T follicular helper cell (primary cell): ENCODE results near the gene PLA2G7.
"Not testable (repeated sequence)": the region's sequence is repeated elsewhere in the genome, so short reads cannot be mapped to it uniquely, and the experiment has no call there.

Source experiments
- DNase-seq: peaks from one replicate; pipeline ENCODE4 v3.0.0-alpha.2; 2020; ENCODE audit warnings: low read depth
- total RNA-seq, 2 experiments: gene quantifications; one replicate each; lab custom pipeline; 2026; lab: John Stamatoyannopoulos, UW

PLA2G7 gene
- 0 reads per million in 2 experiments for total RNA-seq

DNA sequence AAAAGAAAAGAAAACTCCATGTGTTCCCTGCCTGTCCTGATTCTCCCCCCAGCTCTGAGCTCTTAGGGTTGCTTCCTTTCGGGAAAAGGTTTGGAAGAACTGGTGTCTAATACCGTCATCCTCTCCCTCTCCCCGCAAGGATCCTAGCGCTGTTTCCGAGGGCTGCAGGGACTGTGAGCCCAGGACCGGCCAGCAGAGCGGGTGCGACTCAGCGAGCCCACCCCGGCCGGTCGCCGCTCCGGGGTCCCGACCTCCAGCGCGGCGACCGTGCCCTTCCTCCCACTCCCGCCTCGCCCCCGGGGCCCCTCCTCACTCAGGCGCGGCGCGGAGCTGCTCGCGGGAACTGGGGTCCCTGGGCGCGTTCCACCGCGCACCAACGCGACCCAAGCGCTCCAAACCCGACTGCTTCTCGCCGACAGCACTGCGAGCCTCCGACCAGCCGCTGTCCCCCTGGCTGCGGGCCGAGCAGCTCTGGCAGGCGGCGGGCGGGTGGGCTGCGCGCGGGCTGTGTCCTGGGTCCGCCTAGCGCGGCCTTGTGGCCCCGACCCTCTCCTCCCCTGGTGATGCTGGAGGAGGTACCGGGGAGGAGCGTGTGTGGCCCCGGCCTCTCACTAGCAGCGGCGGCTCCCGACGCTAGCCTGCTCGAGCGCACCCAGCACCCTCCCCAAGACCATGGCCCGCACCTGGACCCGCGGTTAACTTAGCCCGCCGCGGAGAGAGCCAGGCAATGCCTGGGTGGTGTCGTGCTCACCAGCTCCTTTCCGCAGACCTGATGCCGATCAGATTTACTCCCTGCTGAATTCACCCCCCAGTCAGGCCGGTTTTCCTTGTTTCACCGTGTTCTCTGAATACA is at the start of gene PLA2G7:
PLA2G7 (minus strand) TSS at position 509 of the 853 bp plus-strand sequence. CDS start 12,484 bp downstream, outside the sequence.
- no peak for DNase-seq

GRCh38 chr6:46784535-46784934 is 49.4 kb upstream of the PLA2G7 start:
- DNase-seq = no peak

DNA sequence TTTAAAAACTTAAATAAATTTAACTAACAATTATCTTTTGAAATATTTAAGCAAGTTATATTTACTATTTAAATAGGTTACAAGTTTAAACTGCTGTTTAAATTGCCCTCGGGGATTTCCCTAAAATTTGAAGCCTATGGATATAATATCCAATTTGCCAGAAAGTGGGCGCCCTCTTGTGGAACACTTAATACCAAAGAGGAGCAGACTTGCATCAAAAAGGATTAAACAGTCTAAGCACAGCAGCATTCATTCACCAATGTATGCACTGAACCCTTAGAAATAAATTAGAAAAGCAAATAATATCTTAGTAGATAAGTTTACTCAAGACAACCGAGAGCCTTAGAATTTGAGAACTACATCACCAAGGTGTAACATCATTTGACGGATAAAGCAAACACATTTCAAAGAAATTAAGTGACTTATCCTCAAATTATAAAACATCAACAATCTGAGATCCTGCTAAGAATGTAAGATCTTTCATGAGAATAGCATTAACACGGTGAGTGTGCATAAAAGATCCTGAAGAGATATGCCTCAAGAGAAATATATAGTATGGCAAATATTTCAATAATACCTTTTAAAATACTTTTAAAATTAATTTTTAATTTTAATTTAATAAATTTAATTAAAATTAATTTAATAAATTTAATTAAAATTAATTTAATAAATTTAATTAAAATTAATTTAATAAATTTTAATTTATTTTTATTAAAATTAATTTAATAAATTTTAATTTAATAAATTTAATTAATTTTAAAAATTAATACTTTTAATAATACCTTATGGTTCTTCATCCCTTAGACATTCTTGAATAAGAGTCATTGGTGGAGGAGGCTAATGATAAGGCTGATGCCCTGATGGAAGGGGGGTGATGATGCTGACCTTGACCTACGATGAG is 46.6 kb upstream of the PLA2G7 start:
- no peak for DNase-seq

DNA sequence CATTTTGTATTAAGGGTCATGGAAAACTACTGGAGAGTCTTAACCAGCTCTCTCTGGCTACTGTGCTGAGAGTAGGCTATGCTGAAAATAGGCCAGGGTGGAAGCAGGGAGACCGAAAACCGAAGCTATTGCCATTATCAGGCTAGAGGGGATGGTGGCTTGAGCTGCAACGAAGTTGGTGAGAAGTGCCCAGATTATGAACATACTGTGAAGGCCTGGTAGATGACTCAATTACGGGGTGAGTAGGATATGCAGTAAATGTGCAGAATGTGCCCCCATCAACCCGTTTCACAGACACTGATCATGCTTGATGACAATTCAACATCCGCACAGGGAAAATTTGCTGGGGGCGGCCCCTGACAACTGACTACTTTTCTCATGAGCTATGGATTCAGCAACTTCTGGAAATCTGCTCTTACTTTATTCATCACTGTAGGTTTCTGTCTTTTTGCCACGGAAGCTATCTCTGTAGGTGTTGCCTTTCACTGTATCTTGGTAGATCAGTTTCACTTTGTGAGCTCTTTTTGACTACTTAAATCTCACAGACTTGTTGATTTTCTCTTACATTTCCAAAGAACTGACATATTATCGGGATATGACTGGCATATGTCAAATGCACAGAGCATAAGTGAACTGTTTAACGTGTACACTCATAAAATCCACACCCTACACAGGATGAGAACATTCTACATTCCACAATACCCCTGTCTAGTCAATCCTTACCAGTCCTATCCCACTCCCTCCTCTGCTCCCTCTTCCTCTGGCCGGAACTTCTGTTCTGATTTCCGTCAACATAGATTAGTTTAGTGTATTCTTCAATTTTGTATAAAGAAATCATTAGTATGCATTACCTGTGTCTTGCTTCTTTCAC is 42.5 kb upstream of the PLA2G7 start:
- DNase-seq = no peak

DNA sequence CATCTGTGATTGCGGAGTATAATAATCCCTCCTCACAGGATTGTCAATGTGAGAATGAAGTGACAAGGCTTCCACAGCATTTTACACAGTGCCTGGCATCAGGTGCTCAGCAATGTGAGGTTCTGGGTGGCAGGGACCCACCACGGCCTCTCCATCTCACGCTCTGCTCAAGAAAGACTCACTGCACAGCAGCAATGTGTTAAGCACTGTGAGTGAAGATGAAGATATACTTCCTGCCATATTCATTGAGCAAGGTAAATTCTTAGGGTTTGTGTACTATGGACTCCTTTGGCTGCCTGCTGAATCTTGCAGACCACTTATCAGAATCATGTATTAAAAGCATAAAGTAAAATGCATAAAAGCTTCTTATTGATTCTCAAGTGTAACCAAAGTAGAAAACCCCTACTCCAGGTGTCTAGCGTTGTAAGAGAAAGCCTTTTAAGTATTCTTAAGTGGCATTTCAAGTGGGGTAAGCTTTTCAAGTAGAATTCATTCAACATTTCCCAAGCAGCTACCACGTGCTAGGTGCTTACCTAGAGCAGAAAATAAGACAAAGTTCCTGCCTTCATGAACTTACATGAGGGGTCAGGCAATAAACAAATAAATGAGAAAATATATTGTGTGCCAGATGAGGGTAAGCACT is 41.0 kb upstream of the PLA2G7 start:
- no peak for DNase-seq

- DNase-seq = not testable (repeated sequence)
These were observed 39.6 kb upstream of the PLA2G7 start for GRCh38 chr6:46774736-46775135.

DNA sequence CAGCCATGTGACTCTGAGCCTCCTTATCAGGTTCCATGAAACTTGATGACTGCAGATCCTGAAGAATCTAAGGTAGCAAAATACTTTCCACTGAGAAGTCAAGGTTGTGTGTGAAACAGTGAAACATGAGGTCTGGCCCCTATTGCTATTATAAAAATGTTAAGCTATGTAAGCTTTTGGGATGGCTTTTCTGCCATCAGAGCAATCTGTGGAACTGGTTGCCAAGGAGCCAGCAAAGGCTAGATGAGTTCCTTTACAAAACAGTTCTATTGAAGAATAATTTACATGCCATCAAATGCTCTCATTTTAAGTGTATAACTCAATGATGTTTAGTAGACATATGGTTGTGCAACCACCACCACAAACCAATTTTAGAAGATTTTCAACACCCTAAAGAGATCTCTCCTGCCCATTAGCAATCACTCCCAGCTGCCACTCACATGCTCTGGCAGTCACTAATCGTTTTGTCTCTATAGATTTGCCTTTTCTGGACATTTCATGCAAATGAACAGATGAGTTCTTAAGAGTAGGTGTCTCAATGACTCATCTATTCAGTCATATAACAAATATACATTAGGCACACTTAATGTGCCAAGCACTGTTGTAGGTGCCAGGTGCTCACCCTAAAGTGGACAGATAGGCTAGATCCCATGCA is 38.2 kb upstream of the PLA2G7 start:
- no peak for DNase-seq

GRCh38 chr6:46772762-46773161 is 37.6 kb upstream of the PLA2G7 start:
- no peak for DNase-seq

DNA sequence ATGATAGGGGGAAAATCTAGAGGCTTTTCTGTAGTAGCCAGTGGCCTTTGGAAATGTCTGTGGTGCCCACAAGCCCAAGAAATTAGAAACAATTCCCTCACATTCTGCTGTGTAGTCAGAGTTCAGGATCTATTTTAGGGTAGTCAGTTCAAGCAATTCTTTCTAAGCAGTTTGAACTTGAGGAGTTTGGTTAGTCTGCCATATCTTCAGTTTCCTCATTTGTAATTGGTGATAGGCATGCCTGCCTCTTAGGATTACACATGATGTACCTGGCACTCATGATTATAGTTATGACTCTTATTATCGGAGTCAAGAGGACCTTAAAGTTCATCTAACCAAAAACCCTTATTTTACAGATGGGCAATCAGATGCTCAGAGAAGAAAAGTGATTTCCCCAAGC is 36.8 kb upstream of the PLA2G7 start:
- DNase-seq = no peak

DNA sequence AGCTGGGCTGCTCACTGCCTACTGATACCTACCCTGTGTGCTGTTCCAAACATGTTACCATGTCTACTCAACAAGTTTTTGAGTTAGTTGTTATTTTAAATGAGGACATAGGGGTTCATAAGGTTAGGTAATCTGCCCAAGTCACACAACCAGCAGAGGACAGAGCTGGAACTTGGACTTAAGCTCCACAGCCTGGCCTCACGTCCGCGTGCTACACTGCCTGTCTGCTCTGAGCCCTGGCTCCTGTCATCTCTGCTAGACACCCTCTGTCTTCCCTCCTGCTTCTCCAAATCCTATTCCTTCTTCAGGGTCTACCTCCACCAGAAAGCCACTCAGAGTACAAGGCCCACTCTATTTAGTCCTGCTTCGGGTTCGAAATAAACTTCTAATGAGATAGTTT is 29.8 kb upstream of the PLA2G7 start:
- no peak for DNase-seq

GRCh38 chr6:46764280-46764679 is 29.1 kb upstream of the PLA2G7 start:
- not testable (repeated sequence) for DNase-seq

DNA sequence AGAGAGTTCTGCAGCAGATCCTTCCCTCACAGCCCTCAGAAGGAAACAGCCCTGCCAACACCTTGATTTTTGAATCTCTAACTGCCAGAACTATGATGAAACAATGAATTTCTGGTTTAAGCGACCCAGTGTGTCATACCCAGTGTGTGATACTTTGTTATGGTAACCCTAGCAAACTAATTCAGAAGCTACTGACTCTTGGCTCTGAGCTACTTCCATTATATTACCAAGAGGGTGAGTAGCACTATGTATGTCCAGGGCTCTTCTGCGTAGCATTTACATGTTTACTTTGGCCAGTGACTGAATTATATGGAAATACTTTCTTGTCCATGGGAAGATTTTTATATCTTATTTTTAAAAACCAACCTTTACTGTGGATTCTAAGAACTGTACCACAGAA is 28.3 kb upstream of the PLA2G7 start:
- DNase-seq = no peak

DNA sequence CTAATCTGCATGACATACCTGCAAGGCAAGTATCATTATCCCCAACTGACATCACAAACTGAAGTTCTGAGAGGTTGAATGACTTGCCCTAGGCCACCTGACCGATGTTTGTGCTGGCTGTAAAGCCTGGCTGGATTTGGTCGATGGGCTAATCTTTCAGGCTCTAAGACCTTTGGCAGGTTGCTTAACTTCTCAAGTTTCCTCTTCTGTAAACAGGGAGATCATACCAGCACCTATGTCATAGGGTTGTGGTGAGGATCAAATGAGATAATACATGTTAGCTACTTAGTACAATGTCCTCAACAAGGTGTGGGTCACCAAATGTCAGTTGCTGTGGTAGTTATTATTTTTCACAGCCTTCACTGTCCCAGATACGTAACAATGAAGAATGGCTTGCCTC is 25.8 kb upstream of the PLA2G7 start:
- DNase-seq = no peak

- DNase-seq = no peak
These were observed 24.0 kb upstream of the PLA2G7 start for GRCh38 chr6:46758960-46759753.

DNA sequence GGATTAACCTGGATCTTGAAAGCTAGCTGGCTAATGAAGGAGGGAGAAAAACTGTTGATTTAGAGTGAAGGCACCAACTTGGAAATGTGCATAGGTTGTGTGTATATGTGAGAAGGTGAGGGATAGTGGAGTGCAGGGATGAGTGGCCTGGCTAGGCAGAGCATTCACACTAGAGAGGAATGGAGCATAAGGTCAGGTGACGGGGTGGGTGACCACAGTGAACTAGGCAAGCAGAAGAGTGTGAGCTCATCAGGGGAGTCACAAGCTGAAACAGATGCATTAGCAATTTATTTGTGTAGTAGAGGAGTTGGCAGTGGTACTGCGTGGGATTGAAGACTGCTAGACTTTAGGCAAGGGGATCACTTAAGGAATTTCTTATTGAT is 22.0 kb upstream of the PLA2G7 start:
- no peak for DNase-seq

DNA sequence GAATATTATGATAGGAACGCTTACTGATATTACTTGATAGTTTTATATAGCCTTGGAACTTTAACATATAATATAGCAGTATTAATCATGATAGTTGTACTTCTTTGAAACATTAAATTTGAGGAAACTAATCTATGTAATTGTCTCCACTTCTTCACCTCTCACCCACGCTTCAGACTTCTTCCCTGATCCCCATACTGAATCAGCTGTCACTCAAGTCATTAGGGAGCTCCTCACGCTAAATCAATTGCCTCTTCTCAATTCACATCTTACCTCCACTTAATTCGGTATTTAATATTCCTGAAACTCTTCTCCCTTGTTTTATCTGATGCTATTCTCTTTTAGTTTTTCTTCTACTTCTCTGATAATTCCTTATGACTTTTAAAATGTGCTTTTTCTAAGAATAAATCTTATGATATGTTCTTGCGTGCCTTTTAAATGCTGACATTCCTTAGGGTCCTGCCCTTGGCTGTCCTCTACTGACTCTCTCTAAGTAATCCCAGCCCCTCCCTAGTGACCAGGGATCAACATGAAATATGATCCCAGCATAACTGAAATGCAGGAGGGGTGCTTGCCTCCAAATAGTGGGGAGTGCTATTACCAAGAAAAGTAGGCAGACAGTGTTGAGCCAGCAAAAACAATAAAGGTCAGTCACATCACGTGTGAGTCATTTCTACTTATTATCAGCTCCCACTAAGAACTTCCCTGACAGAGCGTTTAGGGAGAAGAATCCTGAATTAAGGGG is 21.5 kb upstream of the PLA2G7 start:
- DNase-seq = no peak

- DNase-seq = no peak
These were observed 20.7 kb upstream of the PLA2G7 start for GRCh38 chr6:46755865-46756264.

GRCh38 chr6:46751658-46752057 is 16.5 kb upstream of the PLA2G7 start:
- DNase-seq = no peak

DNA sequence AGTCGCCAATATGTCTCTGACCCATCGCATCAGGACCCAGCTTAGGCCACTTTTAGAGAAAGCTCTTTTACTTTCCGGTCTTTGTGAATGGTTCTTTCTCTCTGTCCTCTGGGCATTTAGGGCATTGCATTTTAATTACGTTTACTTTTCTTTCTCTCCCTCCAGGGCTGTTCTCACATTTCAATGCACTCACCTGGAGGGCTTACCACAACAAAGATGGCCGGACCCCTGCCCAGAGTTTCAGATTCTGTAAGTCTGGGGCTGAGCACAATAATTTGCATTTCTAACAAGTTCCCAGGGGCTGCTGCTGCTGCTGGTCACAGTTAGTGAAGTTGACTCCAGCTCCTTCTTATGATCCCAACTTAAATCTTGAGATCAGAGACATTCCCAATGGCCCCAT is 14.6 kb upstream of the PLA2G7 start:
- DNase-seq = no peak
